GM19043 (cell line): ENCODE data around the gene PTPN4.
A peak's percentile ranks its signal among the peaks of the same experiment; 100 is the strongest.
"Not testable (repeated sequence)": the region's sequence is repeated elsewhere in the genome, so short reads cannot be mapped to it uniquely, and the experiment has no call there.

Experiments used
- ATAC-seq: cut with Tn5 transposase; IDR thresholded peaks from one replicate; pipeline ENCODE4 v1.9.1; 2021; ENCODE audit warnings: low read depth; ENCODE audit not compliant: unreplicated experiment

Gene PTPN4

GRCh38 chr2:120005834-120006521 is 246.3 kb downstream of the PTPN4 start:
- ATAC-seq, result peak; percentile 94

GRCh38 chr2:120007851-120008250 is 248.1 kb downstream of the PTPN4 start:
- ATAC-seq, result no peak

GRCh38 chr2:120012363-120012762 is 252.6 kb downstream of the PTPN4 start:
- no peak for ATAC-seq

GRCh38 chr2:120012771-120013596 is 253.3 kb downstream of the PTPN4 start, which contains the start of gene EPB41L5:
Gene EPB41L5, plus strand, starts transcription at chr2:120013077. Its CDS starts 6,008 bp downstream, at chr2:120019085.
- ATAC-seq, result peak; percentile 87

- ATAC-seq, result peak; percentile 1
These were observed 254.0 kb downstream of the PTPN4 start for GRCh38 chr2:120013597-120014223.

GRCh38 chr2:120014226-120014980 is 254.7 kb downstream of the PTPN4 start:
- no peak for ATAC-seq

- no peak for ATAC-seq
These were observed 257.1 kb downstream of the PTPN4 start for GRCh38 chr2:120016800-120017199.

- ATAC-seq, result no peak
These were observed 257.5 kb downstream of the PTPN4 start for GRCh38 chr2:120017201-120017600.

- no peak for ATAC-seq
These were observed 258.8 kb downstream of the PTPN4 start for GRCh38 chr2:120018549-120018948.

- no peak for ATAC-seq
These were observed 260.8 kb downstream of the PTPN4 start for GRCh38 chr2:120020554-120020953.

GRCh38 chr2:120022505-120022904 is 262.8 kb downstream of the PTPN4 start:
- not testable (repeated sequence) for ATAC-seq

- no peak for ATAC-seq
These were observed 267.2 kb downstream of the PTPN4 start for GRCh38 chr2:120026890-120027289.

GRCh38 chr2:120028795-120029194 is 269.1 kb downstream of the PTPN4 start:
- ATAC-seq, result no peak

- no peak for ATAC-seq
These were observed 270.2 kb downstream of the PTPN4 start for GRCh38 chr2:120029672-120030640.

- ATAC-seq, result no peak
These were observed 272.6 kb downstream of the PTPN4 start for GRCh38 chr2:120032297-120032696.
